Smooth muscle cell (in vitro differentiated cells): ENCODE data around the gene KCNE4. TPM values are rescaled to one million over a fixed set of nuclear protein-coding genes. Genes with fewer than 3 reads are reported as not detected.
A peak's percentile ranks its signal among the peaks of the same experiment; 100 is the strongest.

ENCODE experiments used
- DNase-seq: peaks from one replicate; lab custom pipeline; 2025; ENCODE audit not compliant: unreplicated experiment; lab: John Stamatoyannopoulos, UW
- H2AFZ ChIP-seq: fragments of 200-600 bp; sonication (generic); 2 replicates; pipeline ENCODE4 v1.6.0; 2016; ENCODE audit warnings: antibody characterized with exemption, low read depth, mild to moderate bottlenecking
- H3F3A ChIP-seq: fragments of 200-600 bp; sonication (generic); 2 replicates; pipeline ENCODE4 v1.6.0; 2017; ENCODE audit warnings: antibody characterized with exemption, low read depth
- H3K27ac ChIP-seq: fragments of 200-600 bp; sonication (generic); 2 replicates; pipeline ENCODE4 v1.5.1; 2016; ENCODE audit warnings: low read depth, mild to moderate bottlenecking
- H3K27me3 ChIP-seq: fragments of 200-600 bp; sonication (generic); 2 replicates; pipeline ENCODE4 v1.6.1; 2016; ENCODE audit warnings: low read depth, mild to moderate bottlenecking
- H3K36me3 ChIP-seq: fragments of 200-600 bp; sonication (generic); 2 replicates; pipeline ENCODE4 v1.5.1; 2016; ENCODE audit warnings: low read depth
- H3K4me1 ChIP-seq: fragments of 200-600 bp; sonication (generic); 2 replicates; pipeline ENCODE4 v1.5.1; 2016; ENCODE audit warnings: low read depth
- H3K4me2 ChIP-seq: fragments of 200-600 bp; sonication (generic); 2 replicates; pipeline ENCODE4 v1.6.0; 2016; ENCODE audit warnings: mild to moderate bottlenecking
- H3K4me3 ChIP-seq: fragments of 200-600 bp; sonication (generic); 2 replicates; pipeline ENCODE4 v1.5.1; 2016; ENCODE audit warnings: mild to moderate bottlenecking
- H3K79me2 ChIP-seq: fragments of 200-600 bp; sonication (generic); 2 replicates; pipeline ENCODE4 v1.6.0; 2016; ENCODE audit warnings: low read depth, mild to moderate bottlenecking
- H3K9ac ChIP-seq: fragments of 200-600 bp; sonication (generic); 2 replicates; pipeline ENCODE4 v1.6.0; 2016; ENCODE audit warnings: low read depth
- H3K9me3 ChIP-seq: fragments of 200-600 bp; sonication (generic); replicated peaks from 2 replicates; pipeline ENCODE4 v1.5.1; 2016; ENCODE audit warnings: low read depth
- H4K20me1 ChIP-seq: fragments of 200-600 bp; sonication (generic); 2 replicates; pipeline ENCODE4 v1.6.0; 2016; ENCODE audit warnings: low read depth
- WGBS: methylation state at CpG from one replicate; pipeline ENCODE4 v1.1.7; 2016; ENCODE audit warnings: low lambda C conversion rate; 5-methylcytosine and 5-hydroxymethylcytosine counted together
- polyA plus RNA-seq: library from polyadenylated mRNA; unstranded; fragments of >200 nt; fragmentation: Nextera tagmentation; extraction: Ambion mirVana; gene quantifications from 2 replicates; pipeline ENCODE4 v1.2.1, GENCODE V29; 2016
- total RNA-seq: library from RNA; depleted of rRNA; stranded (reverse); fragments of >200 nt; gene quantifications from 2 replicates; pipeline ENCODE4 v1.2.3, GENCODE V29; 2014
- TF ChIP-seq, protein P1 (sequence below): fragments of 200-600 bp; sonication (generic); IDR thresholded peaks from 2 replicates; pipeline ENCODE4 v1.5.1; 2017; ENCODE audit warnings: borderline replicate concordance, mild to moderate bottlenecking, antibody characterized with exemption; ENCODE audit not compliant: insufficient read depth, poor library complexity, severe bottlenecking

The KCNE4 gene
- total and polyA plus RNA-seq, 2 experiments from 2014 or later, result 36.7 to 67.5 TPM

DNA sequence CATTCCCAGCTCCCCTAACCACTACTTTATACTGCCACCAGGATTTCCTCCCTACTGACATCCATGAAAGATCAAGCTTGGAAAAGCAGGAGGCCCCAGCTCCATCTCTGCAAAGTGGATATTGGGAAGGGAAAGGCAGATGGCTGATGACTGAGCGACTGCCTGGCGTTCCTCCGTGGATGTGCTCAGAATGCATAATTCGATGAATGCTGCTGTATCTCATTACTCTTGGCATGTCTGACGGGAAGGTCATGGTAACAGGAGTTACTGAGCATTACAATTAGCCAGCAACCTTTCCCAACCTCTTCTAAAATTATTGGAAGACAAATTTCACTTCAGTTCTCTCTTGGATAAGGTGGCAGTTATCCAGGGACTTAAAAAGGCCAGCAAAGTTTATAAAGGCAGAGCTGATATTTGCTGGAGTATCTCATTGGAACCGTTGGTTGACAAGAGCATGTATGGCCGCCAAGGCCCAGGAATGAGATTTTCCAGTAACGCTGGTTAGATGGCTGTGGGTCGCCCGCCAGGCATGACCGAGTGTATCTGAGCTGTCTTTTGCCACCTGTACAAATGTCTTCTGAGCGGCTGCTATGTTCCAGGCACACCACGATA is 34.5 kb downstream of the KCNE4 start:
- no peak overlapping the region for H3K4me2 ChIP-seq
- no peaks in the 10 kb centered on the region for H3K79me2 ChIP-seq
- H3K27ac ChIP-seq, result no peak overlapping the region
- DNase-seq, result no peak
- no peaks in the 10 kb centered on the region for H3K4me1 ChIP-seq
- no peak overlapping the region for H2AFZ ChIP-seq
- peaks cover 3% of the 10 kb centered on the region for H3F3A ChIP-seq
- no peak overlapping the region for H3K4me3 ChIP-seq
- H4K20me1 ChIP-seq, result no peaks in the 10 kb centered on the region
- 98% methylated on average over 13 of the region's 13 CpGs for WGBS
- H3K9me3 ChIP-seq, result no peaks in the 10 kb centered on the region
- no peak overlapping the region for H3K9ac ChIP-seq
- TF ChIP-seq, protein P1, sequence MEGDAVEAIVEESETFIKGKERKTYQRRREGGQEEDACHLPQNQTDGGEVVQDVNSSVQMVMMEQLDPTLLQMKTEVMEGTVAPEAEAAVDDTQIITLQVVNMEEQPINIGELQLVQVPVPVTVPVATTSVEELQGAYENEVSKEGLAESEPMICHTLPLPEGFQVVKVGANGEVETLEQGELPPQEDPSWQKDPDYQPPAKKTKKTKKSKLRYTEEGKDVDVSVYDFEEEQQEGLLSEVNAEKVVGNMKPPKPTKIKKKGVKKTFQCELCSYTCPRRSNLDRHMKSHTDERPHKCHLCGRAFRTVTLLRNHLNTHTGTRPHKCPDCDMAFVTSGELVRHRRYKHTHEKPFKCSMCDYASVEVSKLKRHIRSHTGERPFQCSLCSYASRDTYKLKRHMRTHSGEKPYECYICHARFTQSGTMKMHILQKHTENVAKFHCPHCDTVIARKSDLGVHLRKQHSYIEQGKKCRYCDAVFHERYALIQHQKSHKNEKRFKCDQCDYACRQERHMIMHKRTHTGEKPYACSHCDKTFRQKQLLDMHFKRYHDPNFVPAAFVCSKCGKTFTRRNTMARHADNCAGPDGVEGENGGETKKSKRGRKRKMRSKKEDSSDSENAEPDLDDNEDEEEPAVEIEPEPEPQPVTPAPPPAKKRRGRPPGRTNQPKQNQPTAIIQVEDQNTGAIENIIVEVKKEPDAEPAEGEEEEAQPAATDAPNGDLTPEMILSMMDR, result no peak
- no peaks in the 10 kb centered on the region for H3K36me3 ChIP-seq
- no peaks in the 10 kb centered on the region for H3K27me3 ChIP-seq

DNA sequence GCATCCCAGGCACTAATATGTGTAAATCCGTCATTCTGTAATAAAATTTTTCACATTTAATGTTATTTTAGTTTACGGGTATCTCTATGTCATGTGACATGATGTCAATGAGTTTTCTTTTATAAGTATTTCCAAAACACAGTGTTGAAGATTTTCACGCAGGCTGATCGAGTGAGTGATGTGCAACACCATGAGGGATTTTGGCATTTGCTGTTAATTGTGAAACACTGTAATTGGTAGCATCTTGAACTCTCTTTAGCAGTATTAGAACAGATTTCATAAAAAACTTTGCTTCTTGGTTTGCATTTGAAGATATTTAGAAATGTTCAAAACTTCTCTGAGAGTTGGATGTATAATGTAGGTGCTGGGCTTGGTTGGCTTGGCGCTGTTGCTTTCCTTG is 35.5 kb downstream of the KCNE4 start:
- Histone ChIP-seq H2AFZ (no peak overlapping the region), H3K27ac (no peak overlapping the region), H4K20me1 (no peaks in the 10 kb centered on the region), H3K79me2 (no peaks in the 10 kb centered on the region), H3F3A (peaks cover 3% of the 10 kb centered on the region), H3K4me3 (no peak overlapping the region), H3K4me2 (no peak overlapping the region), H3K27me3 (no peaks in the 10 kb centered on the region), H3K9me3 (no peaks in the 10 kb centered on the region), H3K9ac (no peak overlapping the region), H3K4me1 (no peaks in the 10 kb centered on the region), H3K36me3 (no peaks in the 10 kb centered on the region)
- TF ChIP-seq, protein P1, result no peak
- 95% methylated on average over 5 of the region's 5 CpGs for WGBS
- no peak for DNase-seq

DNA sequence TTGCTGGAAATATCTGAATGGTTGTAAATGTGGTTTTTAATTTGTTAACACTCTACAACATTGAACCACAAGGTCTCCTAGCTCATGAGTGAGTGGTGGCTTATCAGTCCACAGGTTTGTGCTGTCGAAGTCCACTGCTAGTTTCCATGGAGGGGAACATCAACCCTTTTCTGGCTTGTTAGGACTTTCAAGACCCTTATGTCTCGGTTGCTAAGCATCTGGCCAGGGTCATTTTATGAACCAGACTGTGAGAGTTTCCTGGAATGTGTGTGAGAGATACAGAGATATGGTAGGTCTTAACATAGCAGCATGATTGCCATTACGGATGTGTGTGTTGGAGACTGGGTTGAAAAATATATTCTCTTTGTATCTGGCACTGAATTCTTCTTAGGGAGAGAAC is 36.9 kb downstream of the KCNE4 start:
- WGBS, result 21% methylated on average over 3 of the region's 3 CpGs
- Histone ChIP-seq H3K9ac (peak overlapping the region; percentile 30), H3K4me3 (no peak overlapping the region), H3K27me3 (no peaks in the 10 kb centered on the region), H3F3A (peaks cover 3% of the 10 kb centered on the region), H3K27ac (peak overlapping the region; percentile 54), H4K20me1 (no peaks in the 10 kb centered on the region), H3K9me3 (no peaks in the 10 kb centered on the region), H2AFZ (peak overlapping the region; percentile 83), H3K4me2 (peak overlapping the region; percentile 10), H3K36me3 (no peaks in the 10 kb centered on the region), H3K79me2 (no peaks in the 10 kb centered on the region), H3K4me1 (no peaks in the 10 kb centered on the region)
- TF ChIP-seq, protein P1, result no peak
- DNase-seq, result no peak

DNA sequence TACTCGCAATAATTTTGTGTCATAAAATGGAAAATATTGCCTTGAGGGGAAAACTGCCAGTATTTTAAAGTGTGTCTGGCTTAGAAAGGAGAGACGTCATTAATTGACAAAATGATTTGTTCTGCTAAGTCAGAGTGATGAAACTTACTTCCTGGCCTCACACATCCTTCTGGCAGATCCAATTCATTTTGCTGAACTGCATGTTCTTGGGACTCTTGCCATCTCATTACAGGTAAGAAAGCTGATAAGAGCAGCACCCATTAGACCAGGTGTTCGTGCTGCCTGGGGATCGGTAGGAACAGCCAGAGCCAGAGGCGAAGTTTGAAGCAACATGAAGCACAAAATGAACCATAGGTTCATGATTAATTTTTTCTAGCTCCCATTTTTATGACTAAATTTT is 38.0 kb downstream of the KCNE4 start:
- no peaks in the 10 kb centered on the region for H3K36me3 ChIP-seq
- H3K9ac ChIP-seq, result no peak overlapping the region
- H3K4me3 ChIP-seq, result no peak overlapping the region
- no peak for DNase-seq
- H4K20me1 ChIP-seq, result no peaks in the 10 kb centered on the region
- H3K27ac ChIP-seq, result peak overlapping the region; percentile 54
- no peak overlapping the region for H3K4me2 ChIP-seq
- no peak overlapping the region for H2AFZ ChIP-seq
- no peaks in the 10 kb centered on the region for H3K79me2 ChIP-seq
- no peaks in the 10 kb centered on the region for H3K9me3 ChIP-seq
- WGBS, result 80% methylated on average over 5 of the region's 5 CpGs
- no peaks in the 10 kb centered on the region for H3K4me1 ChIP-seq
- peaks cover 3% of the 10 kb centered on the region for H3F3A ChIP-seq
- TF ChIP-seq, protein P1, result no peak
- no peaks in the 10 kb centered on the region for H3K27me3 ChIP-seq
